Stimulated activated CD4-positive, alpha-beta T cell treated with anti-CD3 and anti-CD28 coated beads, Interleukin-15, amount 100 ng/mL, for 24 hours (primary cell): ENCODE measurements around the gene RFPL3.
"Not testable (repeated sequence)": the region's sequence is repeated elsewhere in the genome, so short reads cannot be mapped to it uniquely, and the experiment has no call there.

ENCODE experiments used
- DNase-seq: peaks from one replicate; pipeline ENCODE4 v3.0.0-alpha.2; 2020

RFPL3 gene

DNA sequence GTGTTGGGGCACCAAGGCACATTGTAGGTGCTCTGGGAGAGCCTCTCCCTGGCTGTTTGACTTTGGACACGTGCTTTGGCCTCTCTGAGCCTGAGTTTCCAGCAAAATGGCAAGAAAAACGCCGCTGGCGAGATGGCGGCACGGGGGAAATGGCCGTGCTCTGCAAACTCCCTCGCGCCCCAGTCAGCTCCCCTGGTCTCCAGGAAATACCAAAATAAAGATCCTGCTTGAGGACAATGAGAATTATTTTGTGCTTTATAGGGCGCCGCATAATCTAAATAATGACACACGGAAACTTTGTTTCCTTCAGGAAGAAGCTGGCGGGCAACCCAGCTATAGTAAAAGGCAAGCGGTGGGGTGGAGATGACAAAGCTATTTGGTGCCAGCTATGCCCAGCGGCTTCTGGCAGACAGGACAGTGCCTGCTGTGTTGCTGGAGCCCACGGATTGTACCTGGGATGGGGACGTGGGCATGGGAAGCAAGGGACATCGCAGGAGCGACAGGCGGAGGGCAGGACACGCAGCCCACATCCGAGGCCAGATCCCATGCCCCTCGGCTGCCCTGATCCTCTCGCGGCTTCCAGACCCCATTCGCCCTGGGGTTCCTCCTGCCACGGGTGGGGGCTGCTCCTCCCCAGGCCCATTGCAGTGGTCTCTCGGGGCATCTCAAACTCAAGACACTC, 26.3 kb upstream of the RFPL3 start:
- DNase-seq, result no peak

DNA sequence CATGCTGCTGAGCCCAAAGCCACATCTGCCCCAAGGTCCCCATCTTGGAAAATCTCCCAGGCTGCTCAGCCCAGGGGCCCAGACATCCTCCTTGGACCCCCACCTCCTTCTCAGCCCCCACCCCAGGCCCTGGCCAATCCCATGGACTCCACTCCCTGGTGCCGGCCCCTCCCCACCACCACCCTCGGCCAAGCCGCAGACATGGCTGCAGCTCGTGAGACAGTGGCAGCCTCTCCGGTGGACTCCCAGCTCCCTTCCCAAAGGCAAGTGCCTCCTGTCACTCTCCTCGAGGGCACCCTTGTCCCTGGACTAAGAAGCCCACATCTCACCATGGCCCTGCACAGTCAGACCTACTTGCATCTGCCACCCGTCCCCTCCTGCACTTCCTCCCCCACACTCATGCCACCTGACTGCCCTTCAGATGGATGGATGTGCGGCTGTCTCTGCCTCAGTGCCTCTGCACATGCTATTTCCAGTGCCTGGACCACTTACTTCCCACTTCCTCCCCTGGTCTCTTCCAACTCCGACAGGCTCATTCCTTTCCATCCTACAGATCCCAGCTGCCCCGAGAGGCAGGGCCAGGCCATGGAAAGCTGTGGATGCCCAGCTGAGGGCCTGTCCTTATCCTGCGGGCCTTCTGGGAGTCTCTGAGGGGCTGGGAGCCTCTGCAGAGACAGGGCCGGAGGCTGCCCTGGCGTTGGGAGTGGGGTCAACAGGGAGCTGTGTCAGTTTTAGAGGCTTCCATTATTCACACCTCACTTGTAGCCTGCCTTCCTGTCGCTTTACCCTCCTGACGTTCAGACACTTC, 25.5 kb upstream of the RFPL3 start:
- DNase-seq, result no peak

DNA sequence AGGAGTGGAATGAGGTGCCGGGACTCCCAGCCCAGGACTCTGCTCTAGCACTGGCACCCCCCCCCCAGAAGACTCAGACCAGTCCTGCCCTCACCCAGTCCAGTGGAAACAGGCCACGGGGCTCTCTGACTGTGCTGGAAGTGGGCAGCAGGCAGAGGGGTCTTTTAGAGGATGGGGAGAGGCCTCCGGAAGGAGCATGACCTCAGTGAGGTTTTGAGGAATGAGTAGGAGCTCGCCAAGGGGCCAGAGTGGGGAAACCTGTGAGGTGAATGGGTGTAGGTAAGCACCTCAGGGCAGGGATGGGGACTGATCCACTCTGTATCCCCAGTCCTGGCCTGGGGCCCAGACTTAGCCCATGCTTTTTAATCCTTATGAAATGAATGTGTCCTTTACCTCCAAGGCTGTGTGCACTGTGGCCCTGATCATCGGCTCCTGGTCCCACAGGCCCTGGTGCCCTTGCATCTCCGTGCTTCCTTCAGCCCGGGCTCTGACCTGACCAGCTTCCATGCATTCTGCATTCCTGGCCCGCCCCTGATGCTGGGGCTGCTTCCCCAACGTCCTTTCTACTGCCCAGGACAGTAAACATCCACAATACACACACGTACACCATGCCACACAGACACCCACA, 24.4 kb upstream of the RFPL3 start:
- no peak for DNase-seq

DNA sequence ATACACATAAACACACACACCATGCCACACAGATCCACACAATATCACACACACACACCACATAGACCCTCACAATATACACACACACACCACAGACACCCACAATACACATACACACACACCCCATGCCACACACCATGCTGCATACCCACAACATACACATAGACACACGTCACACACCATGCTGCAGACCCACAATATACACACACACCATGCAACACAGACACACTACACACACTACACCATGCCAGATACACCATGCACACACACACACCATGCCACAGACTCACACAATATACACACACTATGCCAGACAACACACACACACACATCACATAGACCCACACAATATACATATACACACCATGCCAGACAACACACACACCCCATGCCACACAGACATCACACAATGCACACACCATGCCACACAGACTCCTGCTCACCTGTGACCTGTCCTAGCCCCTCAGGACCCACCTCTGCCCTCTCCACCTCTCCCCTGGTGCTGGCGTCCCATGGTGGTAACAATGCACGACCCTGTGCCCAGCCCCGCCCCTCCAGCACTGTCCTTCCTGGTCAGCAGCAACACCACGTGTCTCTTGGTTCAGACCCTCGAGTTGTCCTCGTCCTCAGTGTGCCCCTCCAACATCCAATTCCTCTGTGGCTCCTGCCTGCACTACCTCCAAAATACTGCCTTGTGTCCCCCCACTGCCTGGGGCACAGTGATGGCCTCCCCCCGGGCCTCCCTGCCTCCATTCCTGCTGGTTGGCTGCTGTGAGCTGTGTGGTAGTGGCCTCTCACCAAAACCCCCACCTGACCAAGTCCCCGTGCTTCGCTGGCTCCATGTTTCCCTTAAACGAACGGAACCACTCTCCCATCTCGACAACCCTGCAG, 23.7 kb upstream of the RFPL3 start:
- no peak for DNase-seq

DNA sequence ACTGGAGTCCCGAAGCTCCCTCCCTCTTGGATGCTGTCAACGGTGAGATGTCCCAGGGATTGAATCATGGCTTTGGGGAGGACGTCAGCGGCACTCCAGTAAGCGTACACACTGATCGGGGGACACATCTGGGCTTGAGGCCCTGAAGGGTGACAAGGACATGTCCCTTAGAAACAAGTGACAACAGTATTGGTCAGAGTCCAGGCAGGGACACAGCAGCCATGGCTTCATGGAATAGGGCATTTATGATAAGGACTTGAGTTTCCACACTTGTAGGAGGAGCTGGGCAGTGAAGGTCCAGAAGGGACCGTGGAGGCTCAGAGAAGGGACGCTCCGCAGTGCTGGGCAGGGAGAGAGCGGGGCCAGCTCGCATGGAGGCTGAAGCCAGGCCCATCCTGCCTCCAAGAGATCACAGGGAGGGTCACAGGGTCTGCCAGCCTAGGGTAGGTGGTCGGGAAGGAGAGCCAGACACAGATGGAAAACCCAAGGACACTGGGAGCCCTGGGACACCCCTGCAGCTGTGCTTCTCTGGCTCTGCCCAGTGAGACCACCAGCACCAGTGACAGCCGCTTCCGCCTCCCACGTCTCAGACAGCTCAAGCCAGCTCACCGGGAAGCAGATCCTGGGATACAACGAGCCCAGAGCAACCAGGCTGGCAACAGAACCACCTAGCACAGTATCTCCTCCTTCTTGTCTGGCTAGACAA, 22.9 kb upstream of the RFPL3 start:
- no peak for DNase-seq

DNA sequence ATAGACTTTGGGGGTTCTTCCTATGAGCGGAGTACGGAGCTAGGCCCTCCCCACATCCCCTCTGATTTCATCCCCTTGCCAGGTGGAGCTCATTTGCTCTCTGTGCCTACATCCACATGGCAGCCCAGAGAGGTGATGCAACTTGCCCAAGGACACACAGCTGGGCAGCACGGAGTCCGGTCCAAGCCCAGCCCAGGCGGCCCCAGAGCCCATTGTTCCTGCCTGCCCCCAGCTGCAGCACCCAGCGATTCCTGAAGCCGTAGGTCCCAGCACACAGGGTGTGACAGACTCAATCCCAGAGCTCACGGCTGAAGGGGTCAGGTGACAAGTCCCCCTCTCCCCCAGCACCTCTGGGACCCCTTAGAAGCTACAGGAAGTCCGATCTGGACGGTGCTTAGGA, 22.2 kb upstream of the RFPL3 start:
- DNase-seq, result no peak

DNA sequence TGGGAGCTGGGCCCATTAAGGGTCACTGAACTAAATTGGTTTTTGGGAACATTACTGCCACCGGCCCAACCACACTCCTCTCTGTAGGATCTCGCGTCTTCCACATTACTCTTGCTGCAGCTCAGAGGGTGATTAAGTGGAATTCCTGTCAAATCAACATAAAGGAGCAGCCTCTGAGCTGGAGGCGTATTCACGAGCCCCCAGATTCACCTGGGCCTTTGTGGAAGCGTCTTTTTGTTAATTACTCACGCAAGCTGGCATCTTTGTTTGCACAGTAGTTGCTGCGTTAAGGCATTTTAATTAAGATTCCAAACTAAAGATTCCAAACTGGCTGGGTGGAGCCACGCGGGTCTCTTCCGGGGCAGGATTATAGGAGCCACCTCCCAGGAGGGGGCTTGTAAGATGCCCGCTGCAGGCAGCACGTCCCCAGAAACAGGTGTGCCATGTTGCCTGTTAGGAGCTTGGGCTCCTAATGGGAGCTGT, 21.5 kb upstream of the RFPL3 start:
- no peak for DNase-seq

DNA sequence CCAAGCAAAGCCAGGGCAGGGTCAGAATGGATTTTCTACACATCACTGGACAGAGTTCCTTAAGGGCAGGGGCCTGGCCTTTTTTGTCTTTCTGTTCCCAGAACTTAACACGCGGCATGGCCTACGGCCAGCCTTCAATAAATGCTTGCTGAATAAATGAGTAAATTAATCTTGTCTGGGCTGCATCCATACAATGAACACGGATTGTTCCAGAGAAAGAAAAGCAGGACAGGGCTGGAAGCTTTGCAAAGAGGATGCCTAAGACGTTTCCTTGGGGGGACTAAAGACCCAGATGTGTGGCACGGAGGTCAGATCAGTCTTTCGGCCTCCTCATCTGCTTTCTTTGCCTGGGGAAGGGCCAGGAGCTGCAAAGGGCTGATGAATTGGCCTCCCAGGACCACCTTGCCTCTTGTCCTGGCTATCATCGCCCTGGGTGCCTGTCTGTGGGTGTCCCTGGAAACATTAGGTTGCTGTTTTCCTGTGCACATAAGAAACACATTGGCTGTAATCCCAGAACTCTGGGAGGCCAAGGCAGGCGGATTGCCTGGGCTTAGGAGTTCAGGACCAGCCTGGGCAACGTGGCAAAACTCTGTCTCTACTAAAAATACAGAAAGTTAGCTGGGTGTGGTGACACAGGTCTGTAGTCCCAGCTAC, 20.8 kb upstream of the RFPL3 start:
- no peak for DNase-seq

- not testable (repeated sequence) for DNase-seq
Observed at GRCh38 chr22:32337425-32337824, 20.2 kb upstream of the RFPL3 start.

DNA sequence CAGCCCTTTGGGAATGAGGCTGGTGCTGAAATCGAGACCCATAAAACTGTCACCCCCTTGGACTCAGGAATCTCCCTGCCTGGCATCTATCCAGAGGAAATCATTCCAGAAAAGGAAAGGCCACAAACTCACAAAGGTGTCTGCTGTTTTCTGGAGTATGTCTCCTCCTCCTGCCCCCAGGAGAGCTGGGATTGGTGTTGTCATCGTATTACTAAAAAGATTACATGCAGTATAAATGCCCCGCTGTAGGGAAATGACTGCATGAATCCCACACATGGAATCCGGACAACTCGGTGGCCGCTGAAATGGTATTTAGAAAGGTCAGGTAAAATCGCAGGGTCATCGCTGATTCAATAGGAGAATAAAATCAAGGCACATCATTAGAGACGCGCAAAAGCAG, 18.9 kb upstream of the RFPL3 start:
- DNase-seq, result no peak

GRCh38 chr22:32339190-32340012, 18.3 kb upstream of the RFPL3 start:
- no peak for DNase-seq

- no peak for DNase-seq
Observed at GRCh38 chr22:32340411-32340810, 17.3 kb upstream of the RFPL3 start.

DNA sequence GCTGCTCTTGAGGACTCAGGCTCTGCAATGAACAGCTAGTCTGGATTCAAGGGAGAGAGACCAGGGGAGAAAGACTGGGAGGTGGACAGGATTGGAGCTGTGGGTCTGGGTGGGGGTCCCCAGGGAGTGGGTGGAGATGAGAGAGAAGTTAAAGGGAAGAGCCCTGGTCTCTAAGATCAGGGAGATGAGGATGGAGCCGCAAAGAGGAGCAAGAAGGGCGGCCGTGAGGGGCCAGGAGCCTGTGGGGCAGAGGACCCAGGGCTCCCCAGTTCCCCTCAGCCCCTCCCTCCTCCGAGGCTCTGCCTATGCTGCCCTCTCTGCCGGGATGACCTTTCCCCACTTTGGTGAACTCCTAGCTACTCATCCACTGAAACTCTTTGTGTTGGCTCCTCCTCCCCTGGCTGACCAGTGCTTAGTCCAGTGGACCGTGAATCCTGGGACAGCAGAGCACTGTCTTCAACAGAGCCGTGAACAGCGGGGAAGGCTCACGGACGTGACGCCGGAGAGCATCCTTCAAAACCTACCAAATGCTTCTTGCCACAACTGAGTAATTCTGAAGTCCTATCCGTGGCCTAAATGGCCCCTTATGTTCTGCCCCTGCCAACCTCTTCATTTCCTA, 16.4 kb upstream of the RFPL3 start:
- DNase-seq, result no peak

DNA sequence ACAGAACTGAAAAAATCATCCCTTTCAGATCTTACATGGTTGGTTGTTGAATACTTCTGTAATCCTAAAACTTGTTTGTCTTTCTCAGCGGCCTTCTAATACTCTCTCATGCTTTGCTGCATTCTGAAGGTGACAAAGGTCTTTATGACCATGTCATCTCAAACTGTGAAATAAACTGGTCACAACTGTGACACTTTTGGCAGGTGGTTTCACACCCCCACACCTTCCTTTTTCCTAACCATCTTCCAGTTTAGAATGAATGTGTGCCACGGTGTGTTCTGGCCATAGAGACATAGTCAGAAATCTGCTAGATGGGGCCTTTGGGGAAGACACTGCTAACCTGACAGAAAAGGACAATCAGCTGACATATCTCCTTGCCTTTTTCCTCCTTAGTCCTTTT, 14.7 kb upstream of the RFPL3 start:
- no peak for DNase-seq

GRCh38 chr22:32343941-32344340, 13.7 kb upstream of the RFPL3 start:
- no peak for DNase-seq

DNA sequence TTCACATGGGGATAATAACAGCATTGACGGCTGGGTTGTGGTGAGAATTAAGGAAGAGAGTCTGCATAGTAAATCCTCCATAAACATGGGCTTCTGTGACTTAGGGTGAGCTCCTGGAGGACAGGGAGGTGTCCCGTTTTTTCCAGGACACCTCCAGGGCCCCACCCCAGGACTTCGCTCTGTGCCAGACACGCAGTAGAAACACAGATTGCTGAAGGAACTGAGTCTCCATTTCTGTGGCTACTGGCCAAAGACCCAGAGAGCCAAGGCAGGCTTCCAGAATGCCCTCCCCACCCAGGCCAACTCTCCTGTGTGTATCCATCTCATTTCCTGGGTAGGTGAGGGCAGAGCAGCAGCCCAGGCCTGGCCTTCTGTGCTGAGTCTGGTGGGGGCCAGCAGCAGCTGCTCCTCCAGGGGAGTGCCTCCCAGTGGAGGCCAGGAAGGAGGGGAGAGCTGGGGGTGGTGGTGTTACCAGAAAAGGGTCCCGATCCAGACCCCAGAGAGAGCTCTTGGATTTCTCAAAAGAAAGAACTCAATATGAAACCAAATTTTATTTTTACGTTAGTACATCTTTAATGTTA, 9.5 kb upstream of the RFPL3 start:
- DNase-seq, result no peak

- not testable (repeated sequence) for DNase-seq
Observed at GRCh38 chr22:32351875-32352274, 5.8 kb upstream of the RFPL3 start.

GRCh38 chr22:32352681-32353080, 5.0 kb upstream of the RFPL3 start:
- no peak for DNase-seq

DNA sequence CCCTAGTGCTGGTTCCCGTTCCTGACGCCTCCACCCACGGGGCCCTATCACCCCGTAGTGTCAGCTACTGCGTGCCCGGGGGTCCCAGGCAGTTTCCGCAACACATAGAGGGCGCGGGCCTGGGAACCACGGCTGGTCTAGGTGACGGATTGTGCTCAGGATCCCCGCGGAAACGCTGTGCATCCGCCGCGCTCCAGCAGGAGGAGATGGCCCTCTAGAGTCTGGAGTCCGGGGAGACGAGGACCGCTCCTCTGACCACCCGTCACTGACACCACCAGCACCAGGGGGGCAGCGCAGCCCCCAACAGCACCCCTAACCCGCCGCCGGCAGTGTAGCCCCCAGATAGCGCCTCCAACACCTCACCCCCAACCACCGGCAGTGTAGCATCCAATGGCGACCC, 4.4 kb upstream of the RFPL3 start:
- no peak for DNase-seq

DNA sequence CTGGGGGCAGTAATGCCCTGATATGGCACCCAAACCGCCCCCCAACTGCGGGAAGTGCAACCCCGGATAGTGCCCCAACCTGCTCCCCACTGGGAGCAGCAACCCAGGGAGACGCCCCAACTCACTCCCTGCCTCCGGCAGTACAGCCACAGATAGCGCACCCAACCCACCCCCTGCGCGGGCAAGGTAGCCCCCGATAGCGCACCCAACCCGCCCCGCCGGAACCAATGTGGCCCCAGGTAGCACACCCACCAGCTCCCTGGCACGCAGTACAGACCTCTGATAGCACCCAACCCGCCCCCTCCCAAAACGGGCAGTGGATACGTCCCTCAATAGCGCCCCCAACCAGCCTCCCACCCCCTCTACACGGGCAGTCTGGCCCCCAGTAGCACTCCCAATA, 3.8 kb upstream of the RFPL3 start:
- no peak for DNase-seq
